IMR-90 (cell line): Measurements from ENCODE around the gene DCC.

Experiments
- BHLHE40 ChIP-seq: fragments of 150-350 bp; IDR thresholded peaks from 2 replicates; pipeline ENCODE4 v1.6.1; 2016; ENCODE audit warnings: mild to moderate bottlenecking, low read depth, low read length
- FOS ChIP-seq: fragments of 150-350 bp; IDR thresholded peaks from 2 replicates; pipeline ENCODE4 v1.6.1; 2016; ENCODE audit warnings: low read depth, low read length
- MAZ ChIP-seq: IDR thresholded peaks from 2 replicates; pipeline ENCODE4 v1.6.1; 2012; ENCODE audit warnings: low read depth, mild to moderate bottlenecking, low read length, improper control_type of control experiment, moderate library complexity, borderline replicate concordance
- POLR2A ChIP-seq: IDR thresholded peaks from 2 replicates; pipeline ENCODE4 v1.6.1; 2012; ENCODE audit warnings: mild to moderate bottlenecking, low read depth, low read length
- RAD21 ChIP-seq: IDR thresholded peaks from 2 replicates; pipeline ENCODE4 v1.6.1; 2012; ENCODE audit warnings: low read length, improper control_type of control experiment
- RCOR1 ChIP-seq: IDR thresholded peaks from 2 replicates; pipeline ENCODE4 v1.6.1; 2012; ENCODE audit warnings: mild to moderate bottlenecking, low read length, improper control_type of control experiment; ENCODE audit not compliant: insufficient replicate concordance
- RFX5 ChIP-seq: IDR thresholded peaks from 2 replicates; pipeline ENCODE4 v1.8.0; 2012; ENCODE audit warnings: low read depth, mild to moderate bottlenecking, low read length, moderate library complexity
- TF ChIP-seq, protein P1 (sequence below): conservative IDR thresholded peaks from 2 replicates; pipeline ENCODE4 v1.5.1; 2012; ENCODE audit warnings: mild to moderate bottlenecking, low read depth, low read length, improper control_type of control experiment

DNA sequence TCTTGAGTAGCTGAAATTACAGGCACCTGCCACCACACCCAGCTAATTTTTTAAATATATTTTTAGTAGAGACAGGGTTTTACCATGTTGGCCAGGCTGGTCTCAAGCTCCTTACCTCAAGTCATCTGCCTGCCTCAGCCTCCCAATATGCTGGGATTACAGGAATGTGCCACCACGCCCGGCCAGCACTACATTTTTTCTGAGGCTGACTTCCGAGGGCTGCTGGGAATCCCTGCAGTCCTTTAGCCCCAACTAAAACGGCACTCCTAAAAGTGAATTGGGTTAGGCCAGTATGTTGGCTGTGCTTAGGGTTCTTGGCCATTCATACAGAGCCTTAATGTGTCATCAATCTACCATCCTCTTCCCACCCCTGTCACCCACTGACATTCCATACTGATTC, 375.4 kb downstream of the DCC start:
- TF ChIP-seq, protein P1, sequence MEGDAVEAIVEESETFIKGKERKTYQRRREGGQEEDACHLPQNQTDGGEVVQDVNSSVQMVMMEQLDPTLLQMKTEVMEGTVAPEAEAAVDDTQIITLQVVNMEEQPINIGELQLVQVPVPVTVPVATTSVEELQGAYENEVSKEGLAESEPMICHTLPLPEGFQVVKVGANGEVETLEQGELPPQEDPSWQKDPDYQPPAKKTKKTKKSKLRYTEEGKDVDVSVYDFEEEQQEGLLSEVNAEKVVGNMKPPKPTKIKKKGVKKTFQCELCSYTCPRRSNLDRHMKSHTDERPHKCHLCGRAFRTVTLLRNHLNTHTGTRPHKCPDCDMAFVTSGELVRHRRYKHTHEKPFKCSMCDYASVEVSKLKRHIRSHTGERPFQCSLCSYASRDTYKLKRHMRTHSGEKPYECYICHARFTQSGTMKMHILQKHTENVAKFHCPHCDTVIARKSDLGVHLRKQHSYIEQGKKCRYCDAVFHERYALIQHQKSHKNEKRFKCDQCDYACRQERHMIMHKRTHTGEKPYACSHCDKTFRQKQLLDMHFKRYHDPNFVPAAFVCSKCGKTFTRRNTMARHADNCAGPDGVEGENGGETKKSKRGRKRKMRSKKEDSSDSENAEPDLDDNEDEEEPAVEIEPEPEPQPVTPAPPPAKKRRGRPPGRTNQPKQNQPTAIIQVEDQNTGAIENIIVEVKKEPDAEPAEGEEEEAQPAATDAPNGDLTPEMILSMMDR, result no peak
- TF ChIP-seq POLR2A (no peak), RFX5 (no peak), FOS (no peak), MAZ (no peak), RAD21 (no peak), BHLHE40 (no peak), RCOR1 (no peak)
